Stimulated activated CD4-positive, alpha-beta T cell treated with anti-CD3 and anti-CD28 coated beads, Interleukin-15, amount 100 ng/mL, for 24 hours (primary cell): Measurements from ENCODE around the gene AUNIP.

Experiments used
- DNase-seq: peaks from one replicate; pipeline ENCODE4 v3.0.0-alpha.2; 2020

AUNIP gene

GRCh38 chr1:25825605-25826004 is 33.7 kb downstream of the AUNIP start:
- no peak for DNase-seq

GRCh38 chr1:25821630-25822091 is 37.6 kb downstream of the AUNIP start:
- no peak for DNase-seq

GRCh38 chr1:25821112-25821476 is 38.2 kb downstream of the AUNIP start:
- no peak for DNase-seq

GRCh38 chr1:25820247-25821111 is 38.8 kb downstream of the AUNIP start:
- DNase-seq = peak; percentile 79

- peak; percentile 97 for DNase-seq
Observed at GRCh38 chr1:25819491-25820246, 39.6 kb downstream of the AUNIP start, which contains the start of gene MTFR1L. Gene MTFR1L (plus strand): TSS chr1:25819954. CDS start chr1:25823105, 3,151 bp downstream.

GRCh38 chr1:25818569-25818968 is 40.7 kb downstream of the AUNIP start:
- DNase-seq = no peak

GRCh38 chr1:25817840-25818501 is 41.3 kb downstream of the AUNIP start:
- DNase-seq = no peak

GRCh38 chr1:25816112-25816718 is 43.0 kb downstream of the AUNIP start:
- DNase-seq = no peak

- no peak for DNase-seq
Observed at GRCh38 chr1:25815208-25816111, 43.8 kb downstream of the AUNIP start.

GRCh38 chr1:25814549-25815087 is 44.6 kb downstream of the AUNIP start:
- DNase-seq = no peak

- no peak for DNase-seq
Observed at GRCh38 chr1:25813734-25814471, 45.4 kb downstream of the AUNIP start.

GRCh38 chr1:25813071-25813733 is 46.1 kb downstream of the AUNIP start:
- no peak for DNase-seq

GRCh38 chr1:25811384-25812082 is 47.7 kb downstream of the AUNIP start:
- no peak for DNase-seq

GRCh38 chr1:25810341-25811299 is 48.6 kb downstream of the AUNIP start:
- DNase-seq = peak; percentile 84

- no peak for DNase-seq
Observed at GRCh38 chr1:25809929-25810328, 49.3 kb downstream of the AUNIP start.

- DNase-seq = no peak
Observed at GRCh38 chr1:25809283-25809926, 49.9 kb downstream of the AUNIP start.

GRCh38 chr1:25808481-25809244 is 50.6 kb downstream of the AUNIP start:
- DNase-seq = no peak
